Mucosa of rectum (tissue), 2 donors: ENCODE data around the gene NLGN1.

ENCODE experiments used
- H3K27ac ChIP-seq, 2 donors: one replicate each; pipeline ENCODE4 v1.7.0; 2013; ENCODE audit warnings: inconsistent platforms in 2 of 2, low read depth in 2 of 2, low read length in 2 of 2
- H3K27me3 ChIP-seq, 2 donors: one replicate each; pipeline ENCODE4 v1.7.0; 2013; ENCODE audit warnings: low read length in 2 of 2; ENCODE audit not compliant: control insufficient read depth in 2 of 2, insufficient read depth in 2 of 2
- H3K36me3 ChIP-seq, 2 donors: one replicate each; pipeline ENCODE4 v1.7.0; 2013; ENCODE audit warnings: low read length in 2 of 2; ENCODE audit not compliant: control insufficient read depth in 2 of 2, insufficient read depth in 2 of 2
- H3K4me1 ChIP-seq, 2 donors: one replicate each; pipeline ENCODE4 v1.7.0; 2013; ENCODE audit warnings: low read length in 2 of 2, mild to moderate bottlenecking in 1 of 2; ENCODE audit not compliant: control insufficient read depth in 2 of 2, insufficient read depth in 2 of 2
- H3K4me3 ChIP-seq, 2 donors: one replicate each; pipeline ENCODE4 v1.7.0; 2013; ENCODE audit warnings: low read length in 2 of 2
- H3K9ac ChIP-seq, 2 donors: one replicate each; pipeline ENCODE4 v1.7.0; 2013; ENCODE audit warnings: low read length in 2 of 2, low read depth in 1 of 2, mild to moderate bottlenecking in 1 of 2
- H3K9me3 ChIP-seq, 2 donors: one replicate each; pipeline ENCODE4 v1.7.0; 2013; ENCODE audit warnings: low read length in 2 of 2; ENCODE audit not compliant: control insufficient read depth in 2 of 2
- donor health status: healthy.
- donor health status: Normal muscosa, but diverticular disease.

NLGN1 gene

GRCh38 chr3:173943264-173943663, 545.7 kb downstream of the NLGN1 start:
- Histone ChIP-seq H3K4me3 (no peak overlapping the region), H3K9ac (no peak overlapping the region), H3K9me3 (no peaks in the 10 kb centered on the region), H3K27ac (no peak overlapping the region), H3K36me3 (no peaks in the 10 kb centered on the region), H3K4me1 (no peaks in the 10 kb centered on the region), H3K27me3 (no peaks in the 10 kb centered on the region)

DNA sequence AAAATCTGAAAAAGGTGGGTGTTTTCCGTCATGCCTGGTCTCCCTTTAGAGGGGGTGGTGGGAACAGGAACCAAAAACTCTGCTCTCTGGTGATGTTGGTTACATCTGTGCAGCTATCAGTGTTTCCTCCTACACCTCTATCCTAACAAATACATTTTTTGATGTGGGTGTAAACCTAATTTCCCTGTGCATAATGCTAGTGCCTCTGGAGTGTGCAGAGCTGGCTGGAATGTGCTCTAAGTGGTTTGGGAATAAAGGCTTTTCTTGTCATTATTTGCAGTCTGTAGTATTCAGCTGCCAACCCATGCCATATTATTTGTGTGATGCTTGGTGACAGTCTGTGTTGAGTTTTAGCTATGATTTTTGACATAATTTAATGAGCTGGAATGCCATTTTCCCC, 547.6 kb downstream of the NLGN1 start:
- Histone ChIP-seq H3K9me3 (no peaks in the 10 kb centered on the region), H3K4me1 (no peaks in the 10 kb centered on the region), H3K27ac (no peak overlapping the region), H3K36me3 (no peaks in the 10 kb centered on the region), H3K9ac (no peak overlapping the region), H3K4me3 (no peak overlapping the region), H3K27me3 (no peaks in the 10 kb centered on the region)

- H3K4me1 ChIP-seq = no peaks in the 10 kb centered on the region
- no peaks in the 10 kb centered on the region for H3K27me3 ChIP-seq
- no peak overlapping the region for H3K4me3 ChIP-seq
- H3K9me3 ChIP-seq = no peaks in the 10 kb centered on the region
- H3K27ac ChIP-seq = no peak overlapping the region
- H3K9ac ChIP-seq = no peak overlapping the region
- H3K36me3 ChIP-seq = no peaks in the 10 kb centered on the region
Observed at GRCh38 chr3:173945806-173946205, 548.3 kb downstream of the NLGN1 start.

DNA sequence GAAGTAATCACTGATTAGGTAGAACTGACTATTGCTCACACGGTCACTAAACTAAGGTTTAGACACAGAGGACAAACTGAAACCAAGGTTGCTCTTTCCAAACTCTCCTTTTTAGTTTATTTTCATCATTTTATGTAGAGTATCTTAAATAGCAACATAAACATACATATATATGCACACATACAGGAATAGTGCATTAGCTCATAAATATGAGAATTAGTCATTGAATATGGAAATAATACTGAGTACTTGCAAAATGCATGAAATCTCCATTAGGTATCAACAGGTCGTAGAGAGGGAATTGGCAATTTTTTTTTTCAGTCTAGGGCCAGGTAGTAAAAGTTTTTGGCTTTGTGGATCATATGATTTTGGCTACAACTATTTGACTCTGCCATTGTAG, 557.1 kb downstream of the NLGN1 start:
- Histone ChIP-seq H3K9ac (no peak overlapping the region), H3K27me3 (no peaks in the 10 kb centered on the region), H3K4me1 (no peaks in the 10 kb centered on the region), H3K4me3 (no peak overlapping the region), H3K27ac (no peak overlapping the region), H3K9me3 (no peaks in the 10 kb centered on the region), H3K36me3 (no peaks in the 10 kb centered on the region)

DNA sequence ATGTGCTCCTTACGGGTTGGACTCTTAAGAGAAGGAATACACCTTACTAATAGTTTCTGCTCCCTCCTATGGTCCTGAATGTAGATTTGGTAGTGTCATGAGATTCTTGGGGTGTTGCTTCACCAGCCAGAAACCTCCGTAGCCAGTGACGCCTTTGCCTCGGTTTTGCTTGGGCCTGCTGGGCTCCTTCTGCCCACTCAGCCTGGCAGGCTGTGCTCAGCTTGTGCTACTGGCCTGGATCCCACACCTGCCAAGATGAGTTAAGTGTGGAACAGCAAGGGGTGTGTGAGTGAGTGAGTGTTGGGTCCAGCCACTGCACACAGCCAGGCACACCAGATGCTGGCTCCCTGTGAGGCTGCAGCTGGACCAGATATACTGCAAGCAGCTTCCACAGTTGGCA, 560.1 kb downstream of the NLGN1 start:
- H3K4me1 ChIP-seq = no peaks in the 10 kb centered on the region
- H3K27ac ChIP-seq = no peak overlapping the region
- H3K36me3 ChIP-seq = no peaks in the 10 kb centered on the region
- no peaks in the 10 kb centered on the region for H3K9me3 ChIP-seq
- H3K27me3 ChIP-seq = no peaks in the 10 kb centered on the region
- no peak overlapping the region for H3K9ac ChIP-seq
- H3K4me3 ChIP-seq = no peak overlapping the region

GRCh38 chr3:173958805-173959204, 561.3 kb downstream of the NLGN1 start:
- no peak overlapping the region for H3K9ac ChIP-seq
- H3K9me3 ChIP-seq = no peaks in the 10 kb centered on the region
- no peaks in the 10 kb centered on the region for H3K27me3 ChIP-seq
- no peaks in the 10 kb centered on the region for H3K4me1 ChIP-seq
- no peak overlapping the region for H3K4me3 ChIP-seq
- no peak overlapping the region for H3K27ac ChIP-seq
- no peaks in the 10 kb centered on the region for H3K36me3 ChIP-seq

DNA sequence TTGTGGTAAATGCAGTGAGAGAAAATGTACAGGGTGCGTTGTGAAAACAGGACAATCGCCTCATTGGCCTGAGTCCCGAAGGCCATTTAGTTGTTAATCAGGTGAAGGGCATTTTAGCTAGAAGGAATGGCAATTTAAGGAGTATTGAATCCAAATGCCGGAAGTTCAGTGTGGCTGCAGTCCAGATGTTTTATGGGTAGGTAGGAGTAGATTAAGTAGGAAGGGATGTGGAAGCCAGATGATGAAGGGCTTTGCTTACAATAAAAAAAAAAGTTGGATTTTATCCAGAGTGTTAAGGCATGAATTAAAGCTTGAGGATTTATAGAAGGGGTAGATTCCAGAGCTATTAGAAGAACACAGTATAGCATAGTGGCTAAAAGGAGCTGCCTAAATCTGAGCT, 572.7 kb downstream of the NLGN1 start:
- no peaks in the 10 kb centered on the region for H3K27me3 ChIP-seq
- no peak overlapping the region for H3K27ac ChIP-seq
- no peak overlapping the region for H3K4me3 ChIP-seq
- H3K4me1 ChIP-seq = no peaks in the 10 kb centered on the region
- no peaks in the 10 kb centered on the region for H3K9me3 ChIP-seq
- H3K9ac ChIP-seq = no peak overlapping the region
- H3K36me3 ChIP-seq = no peaks in the 10 kb centered on the region

GRCh38 chr3:173976281-173976680, 578.7 kb downstream of the NLGN1 start:
- no peak overlapping the region for H3K27ac ChIP-seq
- no peaks in the 10 kb centered on the region for H3K27me3 ChIP-seq
- H3K36me3 ChIP-seq = no peaks in the 10 kb centered on the region
- H3K9ac ChIP-seq = no peak overlapping the region
- H3K4me1 ChIP-seq = no peaks in the 10 kb centered on the region
- H3K9me3 ChIP-seq = no peaks in the 10 kb centered on the region
- no peak overlapping the region for H3K4me3 ChIP-seq

DNA sequence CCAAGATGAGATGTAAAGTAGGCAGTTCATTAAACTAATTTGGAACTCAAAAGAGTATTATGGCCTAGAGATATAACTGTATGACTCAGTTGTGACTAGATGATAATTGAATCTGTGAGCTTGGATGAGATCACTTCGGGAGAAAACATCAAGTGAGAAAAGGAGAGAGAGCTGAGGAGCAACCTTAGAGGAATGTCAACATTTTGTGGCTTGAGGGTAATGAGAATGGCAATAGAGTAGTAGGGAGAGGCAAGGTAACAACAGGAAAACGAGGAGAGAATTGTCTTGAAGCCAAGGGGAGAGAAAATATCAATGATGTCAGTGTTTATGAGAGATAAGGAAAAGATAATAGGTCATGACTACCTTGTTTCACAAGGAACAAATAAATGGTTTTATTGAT, 580.2 kb downstream of the NLGN1 start:
- no peaks in the 10 kb centered on the region for H3K9me3 ChIP-seq
- no peaks in the 10 kb centered on the region for H3K27me3 ChIP-seq
- H3K4me3 ChIP-seq = no peak overlapping the region
- no peak overlapping the region for H3K9ac ChIP-seq
- no peaks in the 10 kb centered on the region for H3K4me1 ChIP-seq
- H3K36me3 ChIP-seq = no peaks in the 10 kb centered on the region
- no peak overlapping the region for H3K27ac ChIP-seq

GRCh38 chr3:173983343-173983742, 585.8 kb downstream of the NLGN1 start:
- Histone ChIP-seq H3K27ac (no peak overlapping the region), H3K4me3 (no peak overlapping the region), H3K36me3 (no peaks in the 10 kb centered on the region), H3K27me3 (no peaks in the 10 kb centered on the region), H3K9me3 (no peaks in the 10 kb centered on the region), H3K9ac (no peak overlapping the region), H3K4me1 (no peaks in the 10 kb centered on the region)

DNA sequence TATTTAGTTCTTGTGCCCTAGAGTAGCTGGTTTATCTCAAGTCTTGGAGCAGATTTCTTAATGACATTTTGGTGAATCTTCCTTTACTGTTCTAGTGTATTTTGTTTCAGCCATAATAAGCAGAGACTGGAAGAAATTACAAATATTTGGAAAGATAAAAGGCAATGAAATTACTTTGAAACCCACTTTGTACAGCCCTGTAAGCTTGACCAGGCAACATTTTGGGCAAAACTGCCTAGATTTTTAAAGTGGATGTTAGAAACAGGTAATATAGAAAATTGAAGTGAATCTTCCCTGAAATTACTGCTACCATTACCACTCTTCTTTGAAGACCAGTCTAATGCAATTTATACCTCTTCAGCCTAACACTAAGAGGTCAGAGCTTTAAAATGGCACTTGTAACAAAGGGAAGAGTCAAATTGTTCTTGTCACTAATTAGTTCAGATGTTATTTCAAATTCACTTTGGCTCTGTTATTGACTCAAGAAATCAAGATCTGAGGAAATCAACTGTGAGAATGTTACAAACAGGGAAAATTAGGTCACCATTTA, 589.4 kb downstream of the NLGN1 start:
- Histone ChIP-seq H3K9ac (no peak overlapping the region), H3K9me3 (no peaks in the 10 kb centered on the region), H3K4me3 (no peak overlapping the region), H3K36me3 (no peaks in the 10 kb centered on the region), H3K4me1 (no peaks in the 10 kb centered on the region), H3K27ac (no peak overlapping the region), H3K27me3 (no peaks in the 10 kb centered on the region)
